Mucosa of gallbladder (tissue), 1 donor: ENCODE measurements around the gene ITGA2B. TPM values are rescaled to one million over a fixed set of nuclear protein-coding genes. Genes with fewer than 3 reads are reported as not detected.
"Not testable (repeated sequence)": the region's sequence is repeated elsewhere in the genome, so short reads cannot be mapped to it uniquely, and the experiment has no call there.

Experiments used
- DNase-seq: peaks from one replicate; pipeline ENCODE4 v3.0.0-alpha.2; 2020; ENCODE audit warnings: low spot score
- total RNA-seq: library from RNA; stranded (reverse); gene quantifications from one replicate; pipeline ENCODE4 v1.2.1, GENCODE V29; 2021
- donor health status: DM: no; HTN: no; CAD: no.

Gene ITGA2B
- total RNA-seq, 1 donor from 2014 or later = 2.9 TPM

DNA sequence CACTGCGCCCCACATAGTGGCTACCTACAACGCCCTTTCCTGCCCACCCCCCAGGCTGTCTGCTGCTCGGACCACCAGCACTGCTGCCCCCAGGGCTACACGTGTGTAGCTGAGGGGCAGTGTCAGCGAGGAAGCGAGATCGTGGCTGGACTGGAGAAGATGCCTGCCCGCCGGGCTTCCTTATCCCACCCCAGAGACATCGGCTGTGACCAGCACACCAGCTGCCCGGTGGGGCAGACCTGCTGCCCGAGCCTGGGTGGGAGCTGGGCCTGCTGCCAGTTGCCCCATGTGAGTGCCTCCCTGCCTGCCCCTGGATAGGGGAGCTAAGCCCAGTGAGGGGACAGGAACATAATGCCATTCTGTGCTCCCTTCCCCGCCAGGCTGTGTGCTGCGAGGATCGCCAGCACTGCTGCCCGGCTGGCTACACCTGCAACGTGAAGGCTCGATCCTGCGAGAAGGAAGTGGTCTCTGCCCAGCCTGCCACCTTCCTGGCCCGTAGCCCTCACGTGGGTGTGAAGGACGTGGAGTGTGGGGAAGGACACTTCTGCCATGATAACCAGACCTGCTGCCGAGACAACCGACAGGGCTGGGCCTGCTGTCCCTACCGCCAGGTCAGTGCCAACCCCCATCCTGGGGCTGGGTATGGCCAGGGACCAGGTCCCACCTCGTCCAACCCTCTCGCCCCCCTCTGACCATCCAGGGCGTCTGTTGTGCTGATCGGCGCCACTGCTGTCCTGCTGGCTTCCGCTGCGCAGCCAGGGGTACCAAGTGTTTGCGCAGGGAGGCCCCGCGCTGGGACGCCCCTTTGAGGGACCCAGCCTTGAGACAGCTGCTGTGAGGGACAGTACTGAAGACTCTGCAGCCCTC lies 37.3 kb downstream of the ITGA2B start:
- no peak for DNase-seq

DNA sequence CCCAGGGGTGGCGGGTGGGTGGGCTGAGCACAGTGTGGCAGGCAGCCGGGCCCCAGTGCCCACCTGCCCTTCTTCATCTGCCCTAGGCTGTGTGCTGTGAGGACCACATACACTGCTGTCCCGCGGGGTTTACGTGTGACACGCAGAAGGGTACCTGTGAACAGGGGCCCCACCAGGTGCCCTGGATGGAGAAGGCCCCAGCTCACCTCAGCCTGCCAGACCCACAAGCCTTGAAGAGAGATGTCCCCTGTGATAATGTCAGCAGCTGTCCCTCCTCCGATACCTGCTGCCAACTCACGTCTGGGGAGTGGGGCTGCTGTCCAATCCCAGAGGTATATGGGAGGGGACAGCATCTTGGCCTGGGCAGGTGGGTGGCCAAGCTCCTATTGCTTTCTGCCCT lies 38.0 kb downstream of the ITGA2B start:
- DNase-seq = no peak

DNA sequence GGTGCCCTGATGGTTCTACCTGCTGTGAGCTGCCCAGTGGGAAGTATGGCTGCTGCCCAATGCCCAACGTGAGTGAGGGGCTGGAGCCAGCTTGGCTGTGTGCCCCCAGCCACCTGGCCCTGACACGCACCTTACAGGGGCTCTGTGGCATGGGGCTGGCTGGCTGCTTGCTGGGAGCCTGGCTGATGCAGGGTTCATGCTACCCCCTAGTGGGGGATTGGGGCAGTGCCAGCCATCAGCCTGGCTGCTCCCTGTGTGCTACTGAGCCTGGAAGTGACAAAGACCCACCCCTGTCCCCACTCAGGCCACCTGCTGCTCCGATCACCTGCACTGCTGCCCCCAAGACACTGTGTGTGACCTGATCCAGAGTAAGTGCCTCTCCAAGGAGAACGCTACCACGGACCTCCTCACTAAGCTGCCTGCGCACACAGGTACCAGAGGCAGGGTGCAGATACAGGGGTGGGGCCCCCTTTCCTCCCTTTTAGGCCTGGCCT lies 38.7 kb downstream of the ITGA2B start:
- peak; percentile 60 for DNase-seq

DNA sequence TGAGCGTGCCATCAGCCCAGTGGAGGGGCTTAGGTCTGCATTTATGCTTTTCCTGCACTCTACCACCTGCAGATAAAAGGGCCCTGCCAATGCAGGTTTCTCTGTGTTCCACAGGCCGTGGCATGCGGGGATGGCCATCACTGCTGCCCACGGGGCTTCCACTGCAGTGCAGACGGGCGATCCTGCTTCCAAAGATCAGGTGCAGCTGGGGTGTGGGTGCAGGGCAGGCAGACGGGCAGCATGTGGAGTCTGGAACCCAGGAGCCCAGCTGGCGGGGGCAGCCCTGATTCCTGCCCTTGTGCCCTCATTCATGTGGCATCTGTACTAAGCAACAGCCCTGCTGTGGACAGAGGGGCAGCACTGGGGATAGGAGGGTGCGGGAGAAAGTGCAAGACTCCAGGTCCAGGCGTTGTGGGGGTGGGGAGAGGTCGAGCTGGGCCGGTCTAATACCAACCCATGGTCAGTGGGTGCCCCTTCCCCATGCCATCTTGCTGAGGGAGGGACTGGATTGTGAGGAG lies 39.8 kb downstream of the ITGA2B start:
- DNase-seq = no peak

DNA sequence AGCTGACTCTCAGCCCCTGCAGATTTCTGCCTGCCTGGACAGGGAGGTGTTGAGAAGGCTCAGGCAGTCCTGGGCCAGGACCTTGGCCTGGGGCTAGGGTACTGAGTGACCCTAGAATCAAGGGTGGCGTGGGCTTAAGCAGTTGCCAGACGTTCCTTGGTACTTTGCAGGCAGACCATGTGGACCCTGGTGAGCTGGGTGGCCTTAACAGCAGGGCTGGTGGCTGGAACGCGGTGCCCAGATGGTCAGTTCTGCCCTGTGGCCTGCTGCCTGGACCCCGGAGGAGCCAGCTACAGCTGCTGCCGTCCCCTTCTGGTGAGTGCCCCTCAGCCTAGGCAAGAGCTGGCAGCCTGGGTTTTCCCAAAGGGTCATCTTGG lies 40.5 kb downstream of the ITGA2B start:
- DNase-seq = no peak

DNA sequence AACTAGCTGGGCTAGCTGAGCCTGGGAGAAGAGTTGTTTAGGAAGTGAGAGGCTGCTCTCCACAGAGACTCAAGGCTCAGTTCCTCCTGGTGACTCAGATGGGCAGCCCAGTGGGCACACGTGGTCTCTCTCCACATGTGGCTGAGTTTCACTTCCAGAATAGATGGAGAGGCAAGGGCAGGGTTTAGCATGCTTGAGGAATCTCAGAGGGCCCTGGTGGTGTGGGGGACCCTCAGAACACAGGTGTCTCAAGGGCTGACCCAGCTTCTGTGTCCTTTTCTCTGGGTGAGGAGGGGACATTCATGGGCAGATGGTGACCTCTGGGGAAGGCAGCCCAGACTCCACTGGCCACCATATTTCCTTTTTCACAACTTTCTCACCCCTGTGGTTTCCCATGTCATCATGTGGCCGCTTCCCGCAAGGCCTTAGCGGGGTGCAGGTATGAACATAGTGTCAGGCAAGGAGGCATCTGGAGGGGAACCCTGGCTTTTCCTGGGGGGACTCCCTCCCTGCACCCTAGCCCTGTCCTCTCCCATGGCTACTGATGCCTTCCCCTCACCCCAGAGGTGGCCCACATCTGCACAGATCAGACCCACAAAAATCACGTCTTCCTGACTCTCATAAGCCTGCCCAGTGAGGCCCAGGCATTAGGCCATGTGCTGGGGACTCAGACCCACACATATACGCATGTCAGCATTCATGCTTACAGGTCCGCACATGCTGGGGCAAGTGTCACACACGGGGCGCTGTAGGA lies 41.0 kb downstream of the ITGA2B start:
- DNase-seq = peak; percentile 36

DNA sequence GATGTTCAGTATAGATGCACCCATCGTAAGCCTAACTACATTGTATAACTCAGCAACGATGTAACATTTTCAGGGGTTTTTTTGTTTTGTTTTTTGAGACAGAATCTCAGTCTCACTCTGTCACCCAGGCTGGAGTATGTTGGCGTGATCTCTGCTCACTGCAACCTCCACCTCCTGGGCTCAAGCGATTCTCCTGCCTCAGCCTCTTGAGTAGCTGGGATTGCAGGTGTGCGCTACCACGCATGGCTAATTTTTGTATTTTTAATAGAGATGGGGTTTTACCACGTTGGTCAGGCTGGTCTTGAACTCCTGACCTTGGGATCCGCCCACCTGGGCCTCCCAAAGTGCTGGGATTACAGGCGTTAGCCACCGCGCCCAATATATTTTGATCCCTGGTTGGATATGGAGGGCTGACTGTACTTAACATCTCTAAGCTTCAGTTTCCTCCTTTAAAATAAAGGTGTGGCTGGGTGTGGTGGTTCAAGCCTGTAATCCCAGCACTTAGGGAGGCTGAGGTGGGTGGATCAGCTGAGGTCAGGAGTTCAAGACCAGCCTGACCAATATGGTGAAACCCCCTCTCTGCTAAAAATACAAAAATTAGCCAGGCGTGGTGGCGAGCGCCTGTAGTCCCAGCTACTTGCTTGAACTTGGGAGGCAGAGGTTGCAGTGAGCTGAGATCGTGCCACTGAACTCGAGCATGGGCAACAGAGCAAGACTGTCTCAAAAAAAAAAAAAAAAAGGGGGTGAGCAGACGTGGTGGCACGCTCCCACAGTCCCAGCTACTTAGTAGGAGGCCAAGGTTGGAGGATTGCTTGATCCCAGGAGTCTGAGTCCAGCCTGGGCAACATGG lies 42.0 kb downstream of the ITGA2B start:
- DNase-seq = not testable (repeated sequence)

DNA sequence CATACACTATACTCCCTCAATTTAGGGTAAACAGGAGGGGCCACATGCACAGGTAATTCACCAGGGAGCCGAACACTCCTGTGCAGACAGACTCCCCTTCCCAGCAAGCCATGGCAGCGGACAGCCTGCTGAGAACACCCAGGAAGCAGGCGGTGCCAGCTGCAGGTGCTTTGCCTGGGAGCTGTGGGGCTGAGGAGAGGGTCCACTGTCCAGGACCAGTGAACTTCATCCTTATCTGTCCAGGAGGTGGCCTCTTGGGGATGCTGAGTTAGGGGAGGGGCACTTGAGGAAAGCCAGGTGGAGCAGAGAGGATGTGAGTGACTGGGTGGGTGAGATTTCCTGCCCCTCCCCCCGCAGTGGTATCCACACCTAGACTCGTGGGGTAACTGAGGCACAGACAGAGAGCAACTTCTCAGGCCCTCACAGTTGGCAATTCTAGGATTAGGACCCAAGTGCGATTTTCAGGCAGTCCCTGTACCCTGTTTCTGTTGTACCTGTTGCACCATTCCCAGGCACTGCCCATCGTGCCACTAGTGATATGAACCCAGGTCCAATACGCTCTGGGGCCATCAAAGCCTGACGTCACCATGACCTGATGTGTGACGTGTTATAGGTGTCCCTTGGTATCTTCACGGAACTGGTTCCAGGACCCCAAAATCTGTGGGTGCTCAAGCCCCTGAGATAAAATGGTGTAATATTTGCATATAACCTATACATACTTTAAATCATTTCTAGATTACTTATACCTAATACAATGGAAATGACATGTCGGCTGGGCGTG lies 43.2 kb downstream of the ITGA2B start:
- no peak for DNase-seq

DNA sequence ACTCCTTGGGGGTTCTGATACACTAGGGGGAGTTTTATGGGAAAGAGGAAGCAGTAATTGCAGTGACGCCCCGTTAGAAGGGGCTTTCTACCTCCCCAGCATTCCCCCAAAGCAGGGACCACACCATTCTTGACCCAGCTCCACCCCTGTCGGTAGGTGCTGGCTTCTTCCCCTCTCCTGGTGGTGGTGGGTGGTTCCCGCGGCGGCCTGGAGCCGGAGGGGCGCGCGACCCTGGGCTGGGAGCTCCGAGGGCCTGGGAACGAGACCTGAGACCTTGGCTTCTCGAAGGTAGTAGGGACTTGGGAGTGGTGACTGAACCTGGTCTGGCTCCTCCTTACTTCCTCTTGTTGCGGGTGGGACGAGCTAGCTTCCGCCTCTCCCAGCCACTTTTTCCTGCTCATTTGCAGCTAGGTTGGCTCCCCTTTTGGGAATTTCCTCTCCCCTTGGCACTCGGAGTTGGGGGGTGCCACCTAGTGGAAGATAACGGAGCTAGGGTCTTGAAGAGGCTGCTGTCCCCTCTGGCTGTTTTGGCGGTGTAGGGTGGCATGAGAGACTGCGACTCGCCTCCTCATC lies 43.9 kb downstream of the ITGA2B start:
- DNase-seq = peak; percentile 34

DNA sequence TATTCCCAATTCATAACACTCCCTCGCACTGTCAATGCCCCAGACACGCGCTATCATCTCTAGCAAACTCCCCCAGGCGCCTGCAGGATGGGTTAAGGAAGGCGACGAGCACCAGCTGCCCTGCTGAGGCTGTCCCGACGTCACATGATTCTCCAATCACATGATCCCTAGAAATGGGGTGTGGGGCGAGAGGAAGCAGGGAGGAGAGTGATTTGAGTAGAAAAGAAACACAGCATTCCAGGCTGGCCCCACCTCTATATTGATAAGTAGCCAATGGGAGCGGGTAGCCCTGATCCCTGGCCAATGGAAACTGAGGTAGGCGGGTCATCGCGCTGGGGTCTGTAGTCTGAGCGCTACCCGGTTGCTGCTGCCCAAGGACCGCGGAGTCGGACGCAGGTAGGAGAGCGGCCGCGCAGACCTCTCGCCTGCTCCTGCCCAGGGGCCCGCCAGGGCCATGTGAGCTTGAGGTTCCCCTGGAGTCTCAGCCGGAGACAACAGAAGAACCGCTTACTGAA lies 44.5 kb downstream of the ITGA2B start, which contains the start of gene GRN:
Gene GRN, plus strand, starts transcription at position 364 of the 515 bp plus-strand sequence. CDS start 3,863 bp downstream, outside the sequence.
- peak; percentile 98 for DNase-seq

DNA sequence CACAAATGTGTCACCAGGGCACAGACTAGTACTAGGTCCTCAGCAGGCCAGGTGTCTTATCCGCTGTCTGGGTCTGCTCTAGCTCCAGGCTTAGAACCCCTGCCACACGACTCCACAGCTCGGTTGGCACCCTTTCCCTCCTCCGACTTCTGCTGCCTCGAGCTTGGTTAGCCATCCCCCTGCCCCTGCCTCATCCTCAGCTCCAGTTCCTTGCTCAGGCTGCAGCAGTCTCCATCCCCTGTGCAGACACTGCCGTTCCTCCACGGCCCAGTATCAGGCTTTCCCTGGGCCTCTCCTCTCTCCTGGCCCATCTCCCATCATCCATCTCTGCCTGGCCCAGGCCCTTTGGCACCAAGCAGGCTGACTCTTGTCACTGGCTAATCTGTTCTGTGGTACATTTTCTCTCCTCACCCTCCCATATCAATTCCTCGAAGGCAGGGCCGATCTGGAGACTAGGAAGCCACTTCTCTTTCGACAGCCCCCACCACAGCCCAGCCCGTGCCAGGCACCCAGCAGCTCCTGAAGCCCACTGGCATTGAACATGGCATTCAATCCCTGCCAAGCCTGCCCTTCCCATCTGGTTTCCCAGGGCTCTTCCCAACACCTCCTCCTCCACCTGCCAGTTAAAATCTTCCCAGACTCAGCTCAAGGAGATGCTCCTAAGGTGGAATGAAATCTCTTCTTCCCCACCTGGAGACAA lies 45.8 kb downstream of the ITGA2B start:
- no peak for DNase-seq

DNA sequence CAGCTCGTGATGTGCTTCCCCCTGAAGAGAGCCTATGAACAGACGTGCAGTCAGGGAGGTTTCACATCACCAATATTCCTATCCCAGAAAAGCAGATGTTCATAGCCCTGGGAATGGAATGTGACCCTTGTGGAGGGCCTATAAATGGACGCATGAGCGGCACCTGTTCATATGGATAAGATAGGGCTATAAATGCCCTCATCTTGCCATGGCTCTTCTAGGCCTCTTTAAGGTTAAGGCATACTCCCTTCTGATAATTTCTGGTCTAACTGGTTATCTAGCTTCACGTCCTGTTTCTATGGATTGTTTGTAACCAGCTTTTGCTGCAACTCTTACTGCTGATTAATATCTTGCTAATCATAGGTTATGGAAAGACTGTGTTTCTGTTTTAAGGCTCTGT lies 48.9 kb downstream of the ITGA2B start:
- not testable (repeated sequence) for DNase-seq

DNA sequence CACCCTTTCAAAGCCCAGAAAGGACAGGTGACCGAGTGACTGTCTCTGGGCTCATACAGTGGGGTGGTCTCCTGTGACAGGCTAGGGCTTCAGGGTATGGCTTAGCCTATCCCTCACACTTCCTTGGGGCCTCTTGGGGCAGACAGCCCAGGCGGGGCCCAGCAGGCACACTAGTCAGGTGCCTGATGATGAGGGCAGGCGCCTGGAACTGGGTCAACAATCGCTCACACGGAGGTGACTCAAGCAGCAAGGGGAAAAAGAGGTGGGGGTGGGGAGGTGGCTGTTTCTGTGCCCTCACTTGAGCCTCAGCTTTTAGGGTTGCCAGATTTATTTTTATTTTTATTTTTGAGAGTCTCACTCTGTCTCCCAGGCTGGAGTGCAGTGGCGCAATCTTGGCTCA lies 50.7 kb downstream of the ITGA2B start:
- no peak for DNase-seq

DNA sequence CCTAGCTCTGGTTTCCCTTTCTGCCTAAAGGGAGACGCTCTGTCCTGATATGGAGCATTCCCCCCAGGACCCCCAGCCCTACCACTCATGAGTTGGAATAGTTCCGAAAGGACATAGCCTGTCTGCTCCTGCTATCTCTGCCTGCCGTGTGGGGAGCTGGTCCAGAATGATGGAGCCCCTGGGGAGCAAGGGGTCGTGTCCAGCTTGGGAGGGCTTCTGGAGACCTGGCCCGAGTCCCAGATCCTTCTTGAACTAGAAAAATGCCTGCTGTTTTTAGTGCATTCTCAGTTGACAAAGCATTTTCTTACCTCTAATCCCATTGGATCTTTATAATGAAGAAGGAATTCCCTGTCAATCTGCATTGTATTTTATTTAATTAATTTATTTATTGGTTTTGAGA lies 53.5 kb downstream of the ITGA2B start:
- DNase-seq = no peak

DNA sequence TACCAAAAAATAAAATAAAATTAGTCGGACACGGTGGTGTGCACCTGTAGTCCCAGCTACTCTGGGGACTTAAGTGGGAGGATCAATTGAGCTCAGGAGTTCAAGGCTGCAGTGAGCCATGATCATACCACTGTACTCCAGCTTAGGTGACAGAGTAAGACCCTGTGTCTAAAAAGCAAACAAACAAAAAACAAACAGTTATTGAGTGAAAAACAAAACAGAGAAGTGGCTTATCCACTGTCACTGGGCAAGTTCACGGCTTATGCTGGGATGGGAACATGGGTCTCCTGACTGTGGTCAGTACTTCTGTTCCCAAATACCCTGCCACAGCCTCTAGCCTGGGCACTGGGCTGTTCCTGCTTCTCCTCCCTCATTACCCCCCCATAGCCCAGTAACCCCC lies 53.9 kb downstream of the ITGA2B start:
- no peak for DNase-seq

DNA sequence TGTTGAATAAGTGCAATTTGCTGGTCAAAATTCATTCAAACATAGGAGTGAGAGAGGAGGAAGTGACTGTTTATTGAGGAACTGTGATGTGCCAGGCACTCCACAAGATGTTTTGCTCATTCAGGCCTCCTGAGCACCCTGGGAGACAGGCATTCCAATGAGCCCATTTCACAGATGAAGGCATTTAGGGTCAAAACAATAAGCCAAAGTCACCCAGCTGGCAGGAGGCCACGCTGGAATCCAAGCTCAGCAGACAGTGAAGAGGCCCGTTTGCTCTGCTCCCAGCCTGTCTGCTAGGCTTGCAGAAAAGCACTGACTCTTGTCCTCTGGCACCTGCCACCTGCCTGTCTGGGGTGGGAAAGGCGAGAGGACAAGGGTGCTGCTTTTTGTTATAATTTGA lies 54.7 kb downstream of the ITGA2B start:
- no peak for DNase-seq

DNA sequence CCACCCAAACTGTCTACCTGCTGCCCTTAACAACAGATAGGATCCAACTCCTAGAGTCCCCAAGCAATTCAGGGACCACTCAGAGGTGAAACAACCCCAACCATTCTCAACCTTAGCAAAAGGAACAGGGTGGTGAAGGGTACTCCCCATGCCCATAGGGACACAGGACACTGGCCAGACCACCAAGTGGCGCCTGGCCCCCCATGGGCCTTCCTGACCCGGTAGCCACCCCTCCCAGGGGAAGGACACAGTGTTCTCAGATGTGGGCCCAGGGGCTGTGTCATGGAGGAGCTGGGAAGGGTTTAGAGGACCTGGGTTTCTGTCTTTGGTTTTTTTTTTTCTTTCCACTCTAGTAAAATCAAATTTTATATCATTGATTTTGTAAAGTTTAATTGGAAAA lies 55.1 kb downstream of the ITGA2B start:
- no peak for DNase-seq

DNA sequence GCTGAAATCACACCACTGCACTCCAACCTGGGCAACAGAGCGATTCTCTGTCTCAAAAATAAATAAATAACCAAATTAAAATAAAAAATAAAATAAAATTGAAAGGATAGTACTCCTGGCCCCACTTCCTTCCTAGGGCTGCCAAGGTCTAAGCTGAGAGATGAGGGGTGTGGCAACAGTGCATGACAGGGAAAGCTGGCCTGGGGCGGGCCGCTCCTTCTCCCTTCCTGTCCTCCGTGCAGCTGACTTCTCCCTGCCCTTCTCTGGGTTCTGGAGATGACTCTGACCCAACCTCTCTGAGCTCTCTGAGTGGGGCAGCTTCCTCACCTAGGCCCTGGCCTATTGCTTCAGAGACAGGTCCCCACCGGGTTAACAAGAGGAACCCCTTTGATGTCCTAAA lies 56.1 kb downstream of the ITGA2B start:
- DNase-seq = no peak

DNA sequence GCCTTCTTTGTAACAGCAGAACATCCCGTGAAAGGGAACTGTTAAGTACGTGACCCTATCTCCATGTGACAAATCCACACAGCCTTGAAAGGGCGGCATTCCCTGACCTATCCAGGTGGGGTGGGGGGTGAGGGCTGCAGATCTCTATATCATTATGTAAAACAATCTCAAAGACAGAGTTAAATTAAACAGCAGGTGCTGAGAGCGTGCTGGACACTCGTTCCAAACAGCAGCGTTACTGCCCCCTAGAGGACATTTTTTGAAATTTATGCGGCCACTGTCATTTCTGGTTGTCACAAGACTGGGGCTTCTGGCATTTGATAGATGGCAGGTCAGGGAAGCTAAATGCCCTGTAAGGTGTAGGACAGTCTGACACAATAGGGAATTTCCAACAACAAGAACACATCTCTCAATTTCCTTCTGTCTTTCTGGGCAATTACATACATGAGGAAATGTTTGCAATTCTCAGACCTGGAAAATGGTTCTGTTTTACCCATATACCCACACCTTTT lies 58.1 kb downstream of the ITGA2B start:
- peak; percentile 84 for DNase-seq
